HG03520 (cell line): ENCODE data around the gene SIK2.
"Not testable (repeated sequence)": the region's sequence is repeated elsewhere in the genome, so short reads cannot be mapped to it uniquely, and the experiment has no call there.

Experiments
- ATAC-seq: cut with Tn5 transposase; IDR thresholded peaks from one replicate; pipeline ENCODE4 v1.9.1; 2021; ENCODE audit warnings: mild to moderate bottlenecking, moderate library complexity; ENCODE audit not compliant: unreplicated experiment

Gene SIK2

GRCh38 chr11:111654601-111655000 lies 52.4 kb downstream of the SIK2 start:
- ATAC-seq: no peak

DNA sequence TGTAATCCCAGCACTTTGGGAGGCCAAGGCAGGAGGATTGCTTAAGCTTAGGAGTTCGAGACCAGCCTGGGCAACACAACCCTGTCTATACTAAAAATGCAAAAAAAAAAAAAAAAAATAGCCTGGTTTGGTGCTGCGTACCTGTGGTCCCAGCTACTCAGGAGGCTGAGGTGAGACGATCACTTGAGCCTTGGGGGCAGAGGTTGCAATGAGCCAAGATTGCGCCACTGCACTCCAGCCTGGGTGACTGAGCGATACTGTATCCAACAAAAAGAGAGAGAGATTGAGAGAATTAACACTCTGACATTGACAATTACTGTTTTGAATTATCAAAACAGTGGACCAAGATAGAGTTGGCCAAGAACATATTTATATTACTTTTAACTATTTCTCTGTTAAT lies 53.7 kb downstream of the SIK2 start:
- ATAC-seq: no peak

DNA sequence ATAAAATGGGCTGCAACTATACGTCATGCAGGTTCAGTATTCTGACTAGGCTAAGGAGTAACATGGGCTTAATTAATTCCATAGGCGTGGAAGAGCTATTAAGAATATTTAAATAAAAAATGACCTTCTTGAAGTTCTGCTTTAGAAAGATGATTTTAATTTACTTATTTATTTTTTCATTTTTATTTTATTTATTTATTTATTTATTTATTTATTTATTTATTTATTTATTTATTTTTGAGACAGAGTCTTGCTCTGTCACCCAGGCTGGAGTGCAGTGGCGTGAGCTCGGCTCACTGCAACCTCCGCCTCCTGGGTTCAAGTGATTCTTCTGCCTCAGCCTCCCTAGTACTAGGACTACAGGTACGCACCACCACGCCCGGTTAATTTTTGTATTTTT lies 55.7 kb downstream of the SIK2 start:
- ATAC-seq: not testable (repeated sequence)

GRCh38 chr11:111658493-111658892 lies 56.2 kb downstream of the SIK2 start:
- ATAC-seq: not testable (repeated sequence)

DNA sequence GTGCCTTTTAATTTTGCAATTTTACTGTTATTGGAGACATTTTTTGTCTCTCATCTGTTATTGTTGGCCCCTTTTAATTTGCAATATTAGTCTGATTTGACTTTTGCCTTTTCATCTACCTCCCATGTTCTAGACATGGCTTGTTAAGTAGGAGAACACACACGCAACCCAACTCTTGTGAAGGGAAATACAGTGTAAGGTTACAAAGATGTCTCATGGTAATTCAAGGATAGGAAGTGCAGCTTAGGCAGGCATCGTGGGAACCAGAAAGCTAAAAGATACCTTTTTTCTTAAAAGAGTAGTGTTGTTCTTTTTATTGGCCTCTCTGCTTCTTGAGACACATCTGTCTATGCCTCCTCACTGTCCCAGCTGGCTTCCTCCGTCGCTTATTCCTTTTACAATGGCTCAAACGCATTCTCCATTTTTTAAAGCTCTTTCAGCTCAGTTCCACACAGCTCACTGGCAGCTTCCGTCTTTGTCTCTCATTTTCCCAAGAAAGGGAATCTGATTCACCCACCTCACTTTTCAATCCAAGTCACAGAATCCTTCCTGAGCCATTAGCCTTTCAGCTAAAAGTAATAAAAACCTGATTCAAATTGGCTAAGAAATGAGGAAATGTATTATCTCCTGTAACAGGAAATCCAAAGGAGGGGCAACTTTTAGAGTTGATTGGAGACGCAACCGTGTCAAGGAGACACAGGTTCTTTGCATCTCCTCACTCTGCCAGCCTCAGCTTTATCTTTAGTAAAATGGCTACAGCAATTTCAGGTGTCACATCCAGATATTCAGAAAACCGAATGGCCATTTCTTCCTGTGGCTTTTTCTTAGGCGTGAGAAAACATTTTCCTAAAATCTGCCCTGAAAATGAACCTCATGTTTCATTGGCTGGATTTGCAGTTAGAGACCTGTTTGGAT lies 57.2 kb downstream of the SIK2 start:
- no peak for ATAC-seq

DNA sequence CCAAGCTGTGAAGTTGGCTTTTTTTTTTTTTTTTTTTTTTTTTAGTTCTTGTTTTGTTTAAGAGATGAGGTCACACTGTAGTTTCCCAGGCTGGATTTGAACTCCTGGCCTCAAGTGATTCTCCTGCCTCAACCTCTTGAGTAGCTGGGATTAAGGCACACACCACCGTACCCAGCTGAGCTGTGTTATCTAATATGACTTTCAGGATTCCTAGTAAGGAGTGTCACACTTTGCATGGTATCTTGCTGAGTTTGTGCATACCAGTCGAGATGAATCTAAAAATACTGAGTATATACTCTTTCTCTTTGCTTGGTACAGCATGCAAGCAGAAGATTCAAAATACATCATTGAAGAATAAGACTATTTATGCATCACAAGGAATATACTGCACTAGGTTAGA lies 58.6 kb downstream of the SIK2 start:
- no peak for ATAC-seq

GRCh38 chr11:111663820-111664219 lies 61.6 kb downstream of the SIK2 start:
- no peak for ATAC-seq

DNA sequence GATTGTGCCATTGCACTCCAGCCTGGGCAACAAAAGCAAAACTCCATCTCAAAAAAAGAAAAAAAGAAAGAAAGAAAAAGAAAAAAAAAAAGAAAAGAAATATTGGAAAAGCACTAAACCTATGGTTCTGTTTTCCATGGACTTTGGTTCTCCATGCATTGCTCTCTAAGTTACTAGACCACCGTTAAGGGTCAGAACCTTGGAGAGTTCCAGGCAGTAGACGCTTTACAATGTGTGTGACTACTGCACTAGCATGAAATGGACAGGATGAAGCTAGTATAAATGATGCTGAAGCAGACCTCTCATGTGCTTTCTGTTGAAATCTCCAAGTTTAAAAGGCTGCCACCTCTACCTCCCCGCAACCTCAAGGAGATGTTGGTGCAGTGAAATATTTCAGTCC lies 63.5 kb downstream of the SIK2 start:
- ATAC-seq: no peak

GRCh38 chr11:111668980-111669379 lies 66.7 kb downstream of the SIK2 start:
- ATAC-seq: no peak

DNA sequence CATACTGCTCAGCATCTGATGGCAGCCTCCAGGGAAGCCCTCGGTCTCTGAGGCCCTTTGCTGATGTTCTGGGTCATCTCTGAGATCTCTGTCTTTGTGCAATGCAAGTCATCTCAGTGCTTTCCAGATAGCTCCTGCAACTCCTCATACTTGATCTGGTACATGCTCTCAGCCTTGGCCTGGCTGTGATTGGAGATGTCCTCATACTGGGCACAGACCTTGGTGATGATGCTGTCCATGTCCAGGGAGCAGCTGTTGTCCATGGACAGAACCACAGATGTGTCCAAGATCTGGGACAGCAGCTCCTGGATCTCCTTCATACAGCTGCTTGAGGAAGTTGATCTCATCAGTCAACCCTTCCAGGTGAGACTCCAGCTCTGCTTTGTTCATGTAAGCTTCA lies 69.1 kb downstream of the SIK2 start:
- no peak for ATAC-seq

- no peak for ATAC-seq
Measured at GRCh38 chr11:111672949-111673348, 70.7 kb downstream of the SIK2 start.

- ATAC-seq: no peak
Measured at GRCh38 chr11:111674941-111675340, 72.7 kb downstream of the SIK2 start.

- ATAC-seq: no peak
Measured at GRCh38 chr11:111675891-111676290, 73.6 kb downstream of the SIK2 start.

- ATAC-seq: no peak
Measured at GRCh38 chr11:111676878-111677585, 74.8 kb downstream of the SIK2 start.

DNA sequence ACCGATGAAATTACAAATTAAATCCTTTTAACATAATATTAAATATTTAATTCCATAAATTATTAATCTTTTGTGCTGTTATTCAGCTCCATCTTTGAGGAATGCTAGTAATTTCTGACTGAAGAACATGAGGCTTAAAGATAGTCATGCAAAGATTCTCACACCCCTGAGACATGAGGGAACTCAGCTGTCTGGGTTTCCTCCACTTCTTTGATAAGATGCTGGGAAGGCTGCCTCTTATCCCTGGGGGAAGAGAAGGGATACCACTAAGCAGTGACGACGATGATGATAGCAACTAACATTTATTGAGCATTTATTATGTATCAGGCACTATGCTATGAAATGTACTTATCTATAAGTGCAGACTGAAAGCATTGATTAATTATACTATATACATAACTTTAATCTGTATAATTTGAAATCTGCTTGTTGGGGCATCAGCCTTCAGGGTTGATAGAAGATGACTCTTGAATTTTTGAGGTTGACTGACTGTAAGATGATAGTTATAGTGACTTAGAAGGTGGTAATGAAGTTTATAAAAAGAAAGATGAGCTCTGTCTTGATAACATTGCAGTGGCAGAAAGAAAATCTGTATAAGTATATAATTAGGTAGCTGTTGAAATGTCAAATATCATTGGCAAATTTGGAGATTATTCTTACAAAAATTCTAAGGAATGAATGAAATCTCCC lies 78.4 kb downstream of the SIK2 start:
- ATAC-seq: no peak

GRCh38 chr11:111683806-111684205 lies 81.6 kb downstream of the SIK2 start:
- no peak for ATAC-seq

DNA sequence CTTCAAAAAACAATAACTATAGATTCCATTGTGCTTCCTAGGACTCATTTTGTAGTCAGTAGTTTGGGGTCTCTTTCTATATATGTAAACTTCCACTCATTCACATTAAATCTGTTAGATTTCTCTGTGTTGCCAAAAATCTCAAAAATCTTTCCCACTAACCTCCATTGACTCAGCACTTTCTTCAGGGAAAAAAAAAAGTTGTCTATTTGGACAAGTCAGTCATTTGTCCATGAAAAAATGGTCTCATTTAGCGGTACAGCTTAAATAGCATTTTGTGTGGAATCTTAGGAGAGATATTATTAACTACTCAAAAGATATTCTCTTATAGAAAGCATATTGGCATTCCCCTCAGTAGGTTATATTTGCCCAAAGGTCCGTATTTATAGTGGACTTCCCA lies 82.0 kb downstream of the SIK2 start:
- no peak for ATAC-seq

DNA sequence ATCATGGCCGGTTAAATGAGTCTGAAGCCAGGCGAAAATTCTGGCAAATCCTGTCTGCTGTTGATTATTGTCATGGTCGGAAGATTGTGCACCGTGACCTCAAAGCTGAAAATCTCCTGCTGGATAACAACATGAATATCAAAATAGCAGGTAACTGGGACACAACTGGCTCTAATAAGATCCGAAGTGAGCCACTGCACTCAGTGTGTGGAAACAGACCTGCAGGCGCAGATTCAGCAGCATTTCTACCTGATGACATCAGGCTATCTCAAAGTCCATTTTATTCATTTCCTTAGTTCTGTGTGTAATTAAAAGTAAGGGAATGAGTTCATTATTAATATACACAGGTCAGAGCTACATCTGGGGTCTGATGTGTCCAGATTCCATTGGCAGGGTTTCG lies 85.8 kb downstream of the SIK2 start:
- no peak for ATAC-seq

- ATAC-seq: no peak
Measured at GRCh38 chr11:111691176-111691575, 88.9 kb downstream of the SIK2 start.

DNA sequence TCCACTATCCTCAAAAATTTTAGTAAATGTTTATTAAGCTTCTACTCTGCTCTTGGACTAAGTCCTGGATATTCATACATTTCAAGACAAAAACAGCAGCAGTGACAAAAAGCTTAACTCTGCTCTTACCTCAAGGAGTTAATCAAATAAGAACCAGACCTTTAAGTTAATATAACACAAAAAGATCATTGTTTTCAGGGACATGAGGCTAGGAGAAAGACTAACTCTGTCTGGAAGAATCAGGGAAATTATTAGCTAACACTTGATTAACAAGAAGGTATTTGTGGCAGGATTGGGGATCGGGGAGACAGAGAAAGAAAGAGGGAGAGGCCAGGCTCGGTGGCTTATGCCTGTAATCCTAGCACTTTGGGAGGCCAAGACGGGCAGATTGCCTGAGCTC lies 89.5 kb downstream of the SIK2 start:
- ATAC-seq: no peak

DNA sequence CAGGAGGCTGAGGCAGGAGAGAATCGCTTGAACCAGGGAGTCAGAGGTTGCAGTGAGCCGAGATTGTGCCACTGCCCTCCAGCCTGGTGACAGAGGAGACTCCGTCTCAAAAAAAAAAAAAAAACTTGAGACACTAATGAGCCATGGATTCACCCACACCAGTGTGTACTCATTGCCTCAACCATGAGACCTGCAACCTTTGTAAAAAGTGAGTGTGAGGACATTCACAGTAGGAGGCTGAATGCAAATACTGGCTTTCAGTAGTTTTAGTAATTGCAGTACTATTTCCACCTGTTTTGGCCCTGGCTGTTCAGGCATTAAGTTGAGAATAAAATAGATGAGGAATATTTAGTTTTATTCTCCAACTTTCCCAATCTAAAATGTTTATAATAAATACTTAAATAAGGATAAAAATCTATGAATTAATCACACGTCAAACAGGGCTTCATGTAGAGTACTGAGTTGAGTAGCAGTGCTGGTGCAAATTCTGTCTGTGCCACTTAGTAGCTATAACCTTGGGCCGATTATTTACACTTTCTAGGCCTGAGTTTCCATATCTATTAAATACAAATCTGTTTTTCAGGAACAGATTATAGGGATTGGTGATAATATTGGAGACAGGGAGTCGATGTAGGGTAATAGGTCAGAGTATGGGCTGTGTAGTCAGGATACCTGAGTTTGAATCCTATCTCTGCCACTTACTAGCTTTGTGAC lies 91.1 kb downstream of the SIK2 start:
- no peak for ATAC-seq
